A673 (cell line): Measurements from ENCODE around the gene UMODL1.

ENCODE experiments used
- EZH2 ChIP-seq: fragments of 200-600 bp; sonication (generic); IDR thresholded peaks from 2 replicates; pipeline ENCODE4 v1.6.1; 2017; ENCODE audit warnings: borderline replicate concordance, low read depth, mild to moderate bottlenecking, mixed read lengths, antibody characterized with exemption, low read length; ENCODE audit not compliant: poor library complexity, severe bottlenecking
- TF ChIP-seq, protein P1 (sequence below): fragments of 300-800, 200-600 bp; sonication (generic); conservative IDR thresholded peaks from 2 replicates; pipeline ENCODE4 v1.5.1; 2017; ENCODE audit warnings: low read depth, mild to moderate bottlenecking, antibody characterized with exemption, low read length, moderate library complexity, mixed read lengths

DNA sequence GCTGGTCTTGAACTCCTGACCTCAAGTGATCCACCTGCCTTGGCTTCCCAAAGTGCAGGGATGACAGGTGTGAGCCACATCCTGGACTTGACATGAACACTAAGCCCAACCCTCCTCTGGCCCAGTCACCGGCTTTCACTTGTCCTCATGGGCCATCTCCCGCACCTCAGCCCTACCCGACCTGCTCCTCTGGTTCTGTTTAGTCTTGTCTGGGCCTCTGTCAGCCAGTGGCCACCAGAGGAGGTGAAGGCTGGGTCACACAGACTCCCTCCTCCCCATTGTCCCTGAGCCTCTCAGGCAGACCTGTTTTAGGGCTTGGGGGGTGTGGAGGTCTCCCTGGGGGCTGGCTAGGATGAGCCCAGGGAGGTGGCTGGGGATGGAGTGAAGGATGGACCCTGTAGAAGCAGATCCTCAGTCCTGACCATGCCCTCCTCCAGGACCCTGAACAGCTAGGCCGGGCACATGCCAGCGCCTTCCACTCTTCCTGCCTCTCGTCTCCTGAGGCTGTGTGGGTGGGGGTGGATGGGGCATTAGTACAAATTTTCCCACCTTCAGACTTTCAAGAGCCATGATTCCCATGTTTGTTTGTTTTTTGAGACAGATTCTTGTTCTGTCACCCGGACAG, 26.1 kb upstream of the UMODL1 start:
- TF ChIP-seq, protein P1, sequence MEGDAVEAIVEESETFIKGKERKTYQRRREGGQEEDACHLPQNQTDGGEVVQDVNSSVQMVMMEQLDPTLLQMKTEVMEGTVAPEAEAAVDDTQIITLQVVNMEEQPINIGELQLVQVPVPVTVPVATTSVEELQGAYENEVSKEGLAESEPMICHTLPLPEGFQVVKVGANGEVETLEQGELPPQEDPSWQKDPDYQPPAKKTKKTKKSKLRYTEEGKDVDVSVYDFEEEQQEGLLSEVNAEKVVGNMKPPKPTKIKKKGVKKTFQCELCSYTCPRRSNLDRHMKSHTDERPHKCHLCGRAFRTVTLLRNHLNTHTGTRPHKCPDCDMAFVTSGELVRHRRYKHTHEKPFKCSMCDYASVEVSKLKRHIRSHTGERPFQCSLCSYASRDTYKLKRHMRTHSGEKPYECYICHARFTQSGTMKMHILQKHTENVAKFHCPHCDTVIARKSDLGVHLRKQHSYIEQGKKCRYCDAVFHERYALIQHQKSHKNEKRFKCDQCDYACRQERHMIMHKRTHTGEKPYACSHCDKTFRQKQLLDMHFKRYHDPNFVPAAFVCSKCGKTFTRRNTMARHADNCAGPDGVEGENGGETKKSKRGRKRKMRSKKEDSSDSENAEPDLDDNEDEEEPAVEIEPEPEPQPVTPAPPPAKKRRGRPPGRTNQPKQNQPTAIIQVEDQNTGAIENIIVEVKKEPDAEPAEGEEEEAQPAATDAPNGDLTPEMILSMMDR: no peak
- TF ChIP-seq EZH2: no peak
